G401 (cell line): ENCODE results near the gene TRIAP1. TPM values are rescaled to one million over a fixed set of nuclear protein-coding genes. Genes with fewer than 3 reads are reported as not detected.

Experiments used
- DNase-seq: peaks from one replicate; pipeline ENCODE4 v3.0.0-alpha.2; 2015; ENCODE audit warnings: low spot score
- in situ Hi-C: cut with HindIII; loops from 2 replicates; pipeline ENCODE4 v1.10.0; 2016; ENCODE audit warnings: low sequenced_read_pairs, mixed read lengths
- total RNA-seq: library from RNA; depleted of rRNA; stranded (reverse); fragments of >200 nt; shearing (Covaris generic); gene quantifications from 2 replicates; pipeline ENCODE4 v1.2.3, GENCODE V29; 2014; rRNA removed

Gene TRIAP1
- total RNA-seq, 1 experiment from 2014 or later = 118 TPM

DNA sequence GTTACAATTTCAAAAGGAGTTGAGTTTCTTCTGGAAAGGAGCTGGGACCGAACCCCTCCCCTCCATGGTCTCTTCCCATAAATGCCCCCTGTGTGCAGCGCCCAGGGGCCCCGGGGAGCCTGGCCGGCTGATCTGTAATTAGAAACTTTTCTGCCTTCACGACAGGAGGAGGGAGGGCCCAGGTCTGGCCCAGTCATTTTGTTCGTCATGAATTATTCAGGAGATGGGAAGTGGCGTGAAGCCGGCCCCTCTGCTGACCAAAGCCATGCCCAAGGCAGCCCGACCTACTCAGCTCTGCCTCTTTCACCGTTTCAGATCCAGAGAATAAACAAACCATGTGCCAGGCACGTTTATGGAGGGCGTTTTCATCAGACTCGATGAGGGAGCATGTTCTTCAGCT, 44.0 kb downstream of the TRIAP1 start:
- DNase-seq = peak; percentile 10

DNA sequence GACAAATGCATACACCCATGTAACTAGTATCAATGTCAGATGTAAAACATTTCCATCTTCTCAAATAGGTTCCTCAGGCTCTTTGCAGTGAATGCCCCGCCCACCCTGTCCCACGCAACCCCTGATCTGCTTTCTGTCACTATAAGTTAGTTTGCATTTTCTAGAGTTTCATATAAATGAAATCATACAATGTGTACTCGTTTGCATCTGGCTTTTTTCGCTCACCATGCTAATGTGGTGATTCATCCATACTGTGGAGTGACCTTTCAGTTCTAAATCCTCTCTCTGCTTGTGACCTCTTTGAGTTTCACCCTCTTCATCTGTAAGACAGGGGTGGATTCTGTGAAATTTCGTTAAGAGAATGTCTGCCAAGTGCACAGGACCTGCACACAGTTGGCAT, 46.7 kb downstream of the TRIAP1 start:
- in situ Hi-C loops = no loop called here
- DNase-seq = no peak

More for the DNA sequence above, 44.0 kb downstream of the TRIAP1 start:
- in situ Hi-C loops = no loop called here

DNA sequence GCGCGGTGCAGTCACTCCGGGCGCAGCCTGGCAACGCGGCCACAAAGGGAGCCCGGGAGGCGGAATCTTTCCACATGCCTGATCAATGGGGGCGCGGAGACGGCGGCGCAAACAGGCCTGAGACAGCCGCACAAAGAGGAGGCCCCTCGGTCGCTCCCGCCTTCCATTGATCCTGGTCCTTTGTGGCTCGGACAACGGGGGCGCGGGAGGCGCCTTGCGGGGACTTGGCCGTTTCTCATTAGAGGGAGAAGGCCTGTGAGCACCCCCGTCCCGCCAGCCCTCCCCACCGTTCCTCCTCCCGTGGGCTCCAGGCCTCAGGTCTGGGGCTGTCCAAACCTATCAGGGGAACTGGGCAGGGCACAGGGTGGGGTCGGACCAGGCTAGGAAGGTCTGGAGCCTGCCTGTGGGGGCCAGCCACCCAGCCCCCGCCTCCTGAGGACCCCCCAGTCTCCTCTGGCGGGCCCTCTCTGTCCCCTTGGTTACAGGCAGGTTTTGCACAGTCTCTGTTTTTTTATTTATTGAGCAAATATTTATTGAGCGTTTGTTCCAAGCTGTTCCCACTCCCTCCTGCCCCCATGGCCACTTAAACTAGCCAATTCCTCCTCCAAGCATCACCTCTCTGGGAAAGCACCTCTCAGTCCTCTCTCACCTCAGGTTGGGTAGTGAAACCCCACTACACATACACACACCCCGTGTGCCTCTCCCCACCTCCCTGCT, 48.2 kb downstream of the TRIAP1 start:
- DNase-seq = no peak
- in situ Hi-C loops = no loop called here

DNA sequence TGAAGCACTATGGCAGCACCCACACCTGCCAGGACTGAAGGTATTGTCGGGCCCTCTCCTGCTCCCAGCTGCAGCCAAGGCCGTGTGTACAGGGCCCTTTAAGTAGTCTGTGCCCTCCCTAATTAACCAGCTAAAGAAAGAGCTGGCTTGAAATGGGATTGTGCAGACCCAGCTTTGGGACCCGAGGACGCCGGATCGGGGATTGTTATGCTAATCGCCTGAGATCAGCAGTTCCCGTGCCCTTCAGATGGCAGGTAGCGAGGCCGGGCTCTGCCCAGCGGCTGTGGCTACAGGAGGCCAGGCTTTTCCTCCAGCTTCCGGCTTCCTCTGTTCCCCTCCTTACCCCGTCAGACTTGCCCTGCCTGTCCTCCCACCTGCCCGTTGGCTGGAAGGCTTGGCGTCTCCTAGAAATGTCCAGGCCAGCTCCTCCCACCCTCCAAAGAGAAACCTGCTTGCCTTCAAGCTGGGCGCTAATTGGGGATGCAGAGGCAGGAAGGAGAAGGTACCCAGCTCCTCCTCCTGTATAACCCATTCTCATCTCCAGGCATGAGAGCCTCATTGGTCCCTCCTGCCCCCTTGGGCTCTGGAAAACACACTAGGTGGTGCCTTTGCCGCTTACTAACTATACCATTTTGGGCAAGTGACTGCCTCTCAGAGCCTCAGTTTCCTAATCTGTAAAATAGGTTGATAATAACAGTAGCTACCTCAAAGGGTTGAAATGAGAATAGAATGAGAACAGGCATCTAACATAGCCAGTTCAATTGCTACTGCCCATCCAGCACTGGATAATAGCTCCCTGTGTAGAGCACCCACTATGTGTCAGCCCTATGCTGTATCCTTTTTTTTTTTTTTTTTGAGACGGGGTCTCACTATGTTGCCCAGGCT, 51.5 kb downstream of the TRIAP1 start:
- DNase-seq = no peak
- in situ Hi-C loops = no loop called here

Other genes with a start within 250 kb of the TRIAP1 start
- gene RPLP0, start 245.3 kb downstream of the TRIAP1 start, total RNA-seq = 6,017 and 6,466 TPM in 2 replicates
- gene PXN, start 180.7 kb downstream of the TRIAP1 start, total RNA-seq = 18.8 and 24.5 TPM in 2 replicates
- not detected in 2 replicates for gene RNU4-2, start 154.5 kb downstream of the TRIAP1 start, total RNA-seq
- gene RNU4-1, start 153.1 kb downstream of the TRIAP1 start, total RNA-seq = not detected in 2 replicates
- 2.9 and 4.6 TPM in 2 replicates for gene SIRT4, start 144.1 kb downstream of the TRIAP1 start, total RNA-seq
- gene PLA2G1B, start 118.6 kb downstream of the TRIAP1 start, total RNA-seq = not detected in 2 replicates
- 6.3 and 24.6 TPM in 2 replicates for gene MSI1, start 77.2 kb downstream of the TRIAP1 start, total RNA-seq
- gene COX6A1, start 8.3 kb downstream of the TRIAP1 start, total RNA-seq = 487 and 568 TPM in 2 replicates
- 34.3 and 42.3 TPM in 2 replicates for gene GATC, start 60 bp upstream of the TRIAP1 start, total RNA-seq
- 338 and 491 TPM in 2 replicates for gene SRSF9, start 23.4 kb upstream of the TRIAP1 start, total RNA-seq
- gene DYNLL1, start 49.7 kb upstream of the TRIAP1 start, total RNA-seq = 541 and 568 TPM in 2 replicates
- gene COQ5, start 82.8 kb upstream of the TRIAP1 start, total RNA-seq = 34.3 and 45.5 TPM in 2 replicates
- 83.7 and 115 TPM in 2 replicates for gene RNF10, start 88.0 kb upstream of the TRIAP1 start, total RNA-seq
- 43.9 and 45.9 TPM in 2 replicates for gene POP5, start 135.0 kb upstream of the TRIAP1 start, total RNA-seq
- 0.86 TPM in 1 of 2 replicates, not detected in the other for gene CABP1, start 194.2 kb upstream of the TRIAP1 start, total RNA-seq
- 85.9 and 106 TPM in 2 replicates for gene MLEC, start 240.8 kb upstream of the TRIAP1 start, total RNA-seq